Measurements from ENCODE around the gene CCDC80. TPM values are rescaled to one million over a fixed set of nuclear protein-coding genes. Genes with fewer than 3 reads are reported as not detected.
"Not testable (repeated sequence)": the region's sequence is repeated elsewhere in the genome, so short reads cannot be mapped to it uniquely, and the experiment has no call there.

The CCDC80 gene
- total and polyA plus RNA-seq, 2 of the 4 experiments (the other 2 are of a cell fraction): 387 to 418 TPM

- H2AFZ ChIP-seq (replicated peaks; ENCODE audit: low read length, poor library complexity): no peak overlapping the region
- no peak overlapping the region for H3K9ac ChIP-seq (ENCODE audit: low read depth, low read length)
- H3K56ac ChIP-seq (ENCODE audit: extremely low read depth, insufficient read depth, low read length): no peak overlapping the region
- TF ChIP-seq FOS (IDR thresholded peaks at IDR 0.05; ENCODE audit: low read depth, low read length) (no peak), NFE2L2 (IDR thresholded peaks at IDR 0.05; ENCODE audit: low read depth, low read length) (no peak), CHD1 (IDR thresholded peaks at IDR 0.05; ENCODE audit: low read depth, low read length) (no peak), MAFK (IDR thresholded peaks at IDR 0.05; ENCODE audit: low read depth, low read length) (no peak), RFX5 (IDR thresholded peaks at IDR 0.05; ENCODE audit: low read depth, low read length) (no peak)
- dilution Hi-C loops (cut with HindIII; ENCODE audit: low sequenced_read_pairs, unreplicated experiment) (no loop called here), intact Hi-C loops (cut with micrococcal nuclease) (no loop called here), in situ Hi-C loops (cut with MboI; ENCODE audit: low sequenced_read_pairs) (no loop called here)
- H3K27me3 ChIP-seq (ENCODE audit: control insufficient read depth, insufficient read depth, low read length): no peaks in the 10 kb centered on the region
- no peaks in the 10 kb centered on the region for H4K20me1 ChIP-seq (ENCODE audit: insufficient read depth, low read length)
- ChIA-PET CTCF (no interaction called here), POLR2A (ENCODE audit: unreplicated experiment) (no interaction called here)
- H3K79me1 ChIP-seq (ENCODE audit: low read depth in 1 of 2, low read length in 2 of 2): no peaks in the 10 kb centered on the region
- H2BK120ac ChIP-seq (ENCODE audit: low read depth, low read length): no peak overlapping the region; the same call in 1 of the 2 replicates
- H3K14ac ChIP-seq (replicated peaks; ENCODE audit: low read depth, low read length): no peak overlapping the region
- H3K4me1 ChIP-seq (ENCODE audit: control insufficient read depth, insufficient read depth, low read length): peaks cover 10% of the 10 kb centered on the region
- H4K8ac ChIP-seq (ENCODE audit: low read depth in 2 of 2, low read length in 2 of 2): no peak overlapping the region
- H2BK20ac ChIP-seq (ENCODE audit: low read depth, low read length): peak overlapping the region; percentile 40; the same call in 1 of the 2 replicates
- H3K4me3 ChIP-seq (ENCODE audit: insufficient read depth, low read depth, low read length): no peak overlapping the region
- H2BK5ac ChIP-seq (ENCODE audit: low read depth, low read length, poor library complexity, severe bottlenecking): no peak overlapping the region
- WGBS, 2 experiments (ENCODE audit: extremely low coverage in 2 of 2, insufficient read length in 1 of 2): no CpG with 5 or more reads among the region's 4 CpGs
- no peak overlapping the region for H3K27ac ChIP-seq (ENCODE audit: insufficient read depth, low read length)
- 0 out of 2 replicates have a peak, but pooled peaks cover 1% of the 10 kb centered on the region for H3K9me1 ChIP-seq (ENCODE audit: insufficient read depth, low read length)
- no peak overlapping the region for H2AK9ac ChIP-seq (replicated peaks; ENCODE audit: low read depth, low read length, poor library complexity)
- no TSS peak for BruUV-seq (replicated peaks)
- no peaks in the 10 kb centered on the region for H3K36me3 ChIP-seq (ENCODE audit: control insufficient read depth, insufficient read depth, low read length)
- H3K18ac ChIP-seq (ENCODE audit: low read depth, low read length): peak overlapping the region; percentile 13; the same call in 1 of the 2 replicates
- no peak overlapping the region for H4K5ac ChIP-seq (ENCODE audit: low read depth, low read length)
- no peak overlapping the region for H4K91ac ChIP-seq (ENCODE audit: insufficient read depth, low read depth, low read length)
- no peak overlapping the region for H3K23ac ChIP-seq (ENCODE audit: low read depth, low read length)
- H3K4me2 ChIP-seq (ENCODE audit: low read depth, low read length): no peak overlapping the region
- DNase-seq (no peak), ATAC-seq (ENCODE audit: low read depth) (no peak)
- no peaks in the 10 kb centered on the region for H3K9me3 ChIP-seq (ENCODE audit: control insufficient read depth, insufficient read depth, low read length)
- H2BK15ac ChIP-seq (ENCODE audit: low read depth, low read length): no peak overlapping the region; the same call in 2 of the 3 replicates
- H2AK5ac ChIP-seq (ENCODE audit: low read depth, low read length): no peak overlapping the region
- 0 out of 2 replicates have a peak overlapping the region, but pooled peaks have one; percentile 2 for H3K4ac ChIP-seq (ENCODE audit: low read depth, low read length)
These were observed 26.7 kb upstream of the CCDC80 start for GRCh38 chr3:112667599-112667998.

GRCh38 chr3:112665009-112665408 is 24.1 kb upstream of the CCDC80 start:
- in situ Hi-C loops (cut with MboI; ENCODE audit: low sequenced_read_pairs): not testable (repeated sequence)

More at GRCh38 chr3:112665009-112665408, 24.1 kb upstream of the CCDC80 start:
- H4K8ac ChIP-seq (ENCODE audit: low read depth in 2 of 2, low read length in 2 of 2); H2BK20ac ChIP-seq (ENCODE audit: low read depth, low read length); H4K5ac ChIP-seq (ENCODE audit: low read depth, low read length); H3K18ac ChIP-seq (ENCODE audit: low read depth, low read length); H3K36me3 ChIP-seq (ENCODE audit: control insufficient read depth, insufficient read depth, low read length); H3K4me3 ChIP-seq (ENCODE audit: insufficient read depth, low read depth, low read length); H2AFZ ChIP-seq (replicated peaks; ENCODE audit: low read length, poor library complexity); H4K91ac ChIP-seq (ENCODE audit: insufficient read depth, low read depth, low read length); H3K9me3 ChIP-seq (ENCODE audit: control insufficient read depth, insufficient read depth, low read length); intact Hi-C loops (cut with micrococcal nuclease); H2BK5ac ChIP-seq (ENCODE audit: low read depth, low read length, poor library complexity, severe bottlenecking); H3K27ac ChIP-seq (ENCODE audit: insufficient read depth, low read length); H3K4me1 ChIP-seq (ENCODE audit: control insufficient read depth, insufficient read depth, low read length); H3K79me1 ChIP-seq (ENCODE audit: low read depth in 1 of 2, low read length in 2 of 2); POLR2A ChIA-PET (ENCODE audit: unreplicated experiment); H3K9me1 ChIP-seq (ENCODE audit: insufficient read depth, low read length); H2AK5ac ChIP-seq (ENCODE audit: low read depth, low read length); H3K9ac ChIP-seq (ENCODE audit: low read depth, low read length); ATAC-seq (ENCODE audit: low read depth); H2BK120ac ChIP-seq (ENCODE audit: low read depth, low read length); H3K27me3 ChIP-seq (ENCODE audit: control insufficient read depth, insufficient read depth, low read length); CTCF ChIA-PET; H3K14ac ChIP-seq (replicated peaks; ENCODE audit: low read depth, low read length); H3K4me2 ChIP-seq (ENCODE audit: low read depth, low read length); H3K4ac ChIP-seq (ENCODE audit: low read depth, low read length); H2BK15ac ChIP-seq (ENCODE audit: low read depth, low read length); H4K20me1 ChIP-seq (ENCODE audit: insufficient read depth, low read length); BruUV-seq (replicated peaks); DNase-seq; H2AK9ac ChIP-seq (replicated peaks; ENCODE audit: low read depth, low read length, poor library complexity); dilution Hi-C loops (cut with HindIII; ENCODE audit: low sequenced_read_pairs, unreplicated experiment); H3K56ac ChIP-seq (ENCODE audit: extremely low read depth, insufficient read depth, low read length); H3K23ac ChIP-seq (ENCODE audit: low read depth, low read length): not testable (repeated sequence)
- WGBS, 2 experiments (ENCODE audit: extremely low coverage in 2 of 2, insufficient read length in 1 of 2): 100% methylated on average over 4 of the region's 9 CpGs; no CpG with 5 or more reads in 1 of the 2 experiments

Measured in IMR-90 (cell line).